B cell (primary cell): ENCODE measurements around the gene CDC42BPB. TPM values are rescaled to one million over a fixed set of nuclear protein-coding genes. Genes with fewer than 3 reads are reported as not detected.

Experiments used
- ATAC-seq: fragments of 200-7000 bp; cut with Tn5 transposase; one replicate; pipeline ENCODE4 v1.10.0; 2021; ENCODE audit warnings: low read depth, mild to moderate bottlenecking, moderate number of reproducible peaks, moderate library complexity
- CTCF ChIA-PET: fragments of 350-600 bp; sonication (Branson Sonifier 250); formaldehyde crosslinking; loops from one replicate; lab custom pipeline; 2021; ENCODE audit warnings: antibody characterized with exemption, inconsistent platforms; lab: Charles Lee
- POLR2A ChIA-PET: fragments of 350-600 bp; sonication (Branson Sonifier 250); formaldehyde crosslinking; loops from one replicate; lab custom pipeline; 2021; ENCODE audit warnings: antibody characterized with exemption; lab: Charles Lee
- DNase-seq: peaks from one replicate; pipeline ENCODE4 v3.0.0; 2013
- H2AFZ ChIP-seq: 2 replicates; pipeline ENCODE4 v1.6.1; 2012; ENCODE audit warnings: mild to moderate bottlenecking, low read depth, low read length; ENCODE audit not compliant: insufficient read depth, poor library complexity, severe bottlenecking
- H3K27ac ChIP-seq, 2 donors: 1 replicate in 1 of 2; 2 replicates in 1 of 2; pipeline ENCODE4 v1.5.1; 2012 to 2013; ENCODE audit warnings: low read length in 2 of 2, mild to moderate bottlenecking in 2 of 2, moderate library complexity in 1 of 2
- H3K27me3 ChIP-seq, 4 experiments: fragments of 200-600 bp in 1 of 4; sonication (generic) in 1 of 4; replicated peaks in 1 of 4; 1 replicate in 2 of 4; 2 replicates in 2 of 4; pipeline versions ENCODE4 v1.6.1 to v1.7.0; 2013 to 2016; ENCODE audit warnings: low read length in 3 of 4, mild to moderate bottlenecking in 2 of 4, mixed read lengths in 1 of 4, moderate library complexity in 1 of 4; ENCODE audit not compliant: insufficient read depth in 4 of 4, control insufficient read depth in 3 of 4; ENCODE audit errors: control extremely low read depth in 1 of 4
- H3K36me3 ChIP-seq, 2 experiments: replicated peaks in 1 of 2; 1 replicate in 1 of 2; 2 replicates in 1 of 2; pipeline versions ENCODE4 v1.6.1 to v1.7.1; 2013; ENCODE audit warnings: low read length in 1 of 2; ENCODE audit not compliant: insufficient read depth in 2 of 2, control insufficient read depth in 1 of 2; ENCODE audit errors: control extremely low read depth in 1 of 2, extremely low read depth in 1 of 2
- H3K4me1 ChIP-seq, 2 donors: fragments of 200-600 bp in 1 of 2; sonication (generic) in 1 of 2; 1 replicate in 1 of 2; 2 replicates in 1 of 2; pipeline versions ENCODE4 v1.5.1 to v1.6.1; 2013 to 2017; ENCODE audit warnings: low read length in 2 of 2; ENCODE audit not compliant: control insufficient read depth in 2 of 2, insufficient read depth in 2 of 2
- H3K4me2 ChIP-seq: replicated peaks from 2 replicates; pipeline ENCODE3; 2012; ENCODE audit warnings: mild to moderate bottlenecking, low read depth, low read length; ENCODE audit not compliant: poor library complexity, severe bottlenecking
- H3K4me3 ChIP-seq, 5 experiments: fragments of 200-600 bp in 1 of 5; sonication (generic) in 1 of 5; 1 replicate in 3 of 5; 2 replicates in 2 of 5; pipeline versions ENCODE4 v1.5.1 to v1.7.0; 2011 to 2016; ENCODE audit warnings: low read length in 4 of 5, mild to moderate bottlenecking in 4 of 5, low read depth in 2 of 5, control low read depth in 1 of 5, moderate library complexity in 1 of 5; ENCODE audit not compliant: insufficient read depth in 1 of 5; ENCODE audit errors: control extremely low read depth in 1 of 5, extremely low read depth in 1 of 5
- H3K79me2 ChIP-seq: fragments of 200-600 bp; sonication (generic); one replicate; pipeline ENCODE4 v1.6.0; 2016; ENCODE audit warnings: low read length; ENCODE audit not compliant: control insufficient read depth, insufficient read depth
- H3K9ac ChIP-seq: fragments of 200-600 bp; sonication (generic); 2 replicates; pipeline ENCODE4 v1.6.1; 2017; ENCODE audit warnings: mild to moderate bottlenecking, low read length, moderate library complexity
- H3K9me3 ChIP-seq, 3 donors: one replicate each; pipeline versions ENCODE4 v1.6.1 to v1.7.1; 2013; ENCODE audit warnings: low read length in 2 of 3; ENCODE audit not compliant: control insufficient read depth in 2 of 3, insufficient read depth in 1 of 3; ENCODE audit errors: control extremely low read depth in 1 of 3
- H4K20me1 ChIP-seq: 2 replicates; pipeline ENCODE4 v1.6.0; 2012; ENCODE audit warnings: mild to moderate bottlenecking, low read length; ENCODE audit not compliant: insufficient read depth, control insufficient read depth, poor library complexity, severe bottlenecking
- H3K27ac Mint-ChIP-seq: one replicate; pipeline ENCODE4 v1.8.0; 2021; ENCODE audit warnings: mixed read lengths
- H3K27me3 Mint-ChIP-seq: one replicate; pipeline ENCODE4 v1.8.0; 2021; ENCODE audit warnings: mixed read lengths
- H3K4me1 Mint-ChIP-seq: one replicate; pipeline ENCODE4 v1.8.0; 2021; ENCODE audit warnings: mixed read lengths
- H3K4me3 Mint-ChIP-seq: one replicate; pipeline ENCODE4 v1.8.0; 2021; ENCODE audit warnings: mixed read lengths
- H3K9me3 Mint-ChIP-seq: one replicate; pipeline ENCODE4 v1.8.0; 2022; ENCODE audit warnings: mixed read lengths; ENCODE audit not compliant: insufficient read depth
- CTCF ChIP-seq: fragments of 200-600 bp; IDR thresholded peaks from one replicate; pipeline ENCODE4 v1.8.0; 2022; ENCODE audit warnings: antibody characterized with exemption, mild to moderate bottlenecking
- EZH2 ChIP-seq: IDR thresholded peaks from 2 replicates; pipeline ENCODE4 v1.6.1; 2012; ENCODE audit warnings: borderline replicate concordance, low read depth, mild to moderate bottlenecking, moderate library complexity, low read length; ENCODE audit not compliant: insufficient read depth, poor library complexity, severe bottlenecking
- WGBS: methylation state at CpG from one replicate; pipeline ENCODE4 v1.1.5; 2013; ENCODE audit warnings: missing lambda C conversion rate; ENCODE audit not compliant: insufficient coverage; 5-methylcytosine and 5-hydroxymethylcytosine counted together
- intact Hi-C: fragments of 100-400 bp; cut with micrococcal nuclease; formaldehyde crosslinking; loops from one replicate; pipeline ENCODE4 v1.10.0; 2022
- polyA plus RNA-seq: library from polyadenylated mRNA; depleted of rRNA; stranded (reverse); fragments of >200 nt; gene quantifications from 2 replicates; pipeline ENCODE4 v1.2.3, GENCODE V29; 2012
- total RNA-seq, 2 donors: library from RNA; stranded (reverse); fragments of 120-200 nt in 1 of 2; gene quantifications; 1 replicate in 1 of 2; 2 replicates in 1 of 2; pipeline versions ENCODE4 v1.2.3 to v1.2.4, GENCODE V29; 2013 to 2022

CDC42BPB gene
- total and polyA plus RNA-seq, 2 donors (not counting 1 experiment from before 2014, with no cell fraction given), result 23.9 to 52.5 TPM

DNA sequence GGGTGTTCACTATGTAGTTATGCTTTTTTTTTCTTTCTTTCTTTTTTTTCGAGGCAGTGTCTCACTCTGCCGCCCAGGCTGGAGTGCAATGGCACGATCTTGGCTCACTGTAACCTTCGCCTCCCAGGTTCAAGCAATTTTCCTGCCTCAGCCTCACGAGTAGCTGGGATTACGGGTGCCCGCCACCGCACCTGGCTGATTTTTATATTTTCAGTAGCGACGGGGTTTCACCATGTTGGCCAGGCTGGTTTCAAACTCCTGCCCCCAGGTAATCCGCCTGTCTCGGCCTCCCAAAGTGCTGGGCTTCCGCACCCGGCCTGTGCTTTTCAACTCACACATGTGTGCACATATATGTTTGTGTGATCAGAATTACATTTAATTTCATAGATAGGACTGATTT lies 173.8 kb downstream of the CDC42BPB start:
- DNase-seq, result no peak
- H3K4me2 ChIP-seq, result no peak overlapping the region
- no peak overlapping the region for H3K9ac ChIP-seq
- H3K4me3 Mint-ChIP-seq, result no peak overlapping the region
- 97% methylated on average over 9 of the region's 14 CpGs for WGBS
- ATAC-seq, result no peak
- intact Hi-C loops, result no loop called here
- H3K4me1 ChIP-seq, result no peaks in the 10 kb centered on the region
- ChIA-PET POLR2A (no interaction called here), CTCF (no interaction called here)
- peaks cover 11% of the 10 kb centered on the region for H3K79me2 ChIP-seq
- no peaks in the 10 kb centered on the region for H3K4me1 Mint-ChIP-seq
- no peak overlapping the region for H3K27ac Mint-ChIP-seq
- TF ChIP-seq EZH2, result no peak
- TF ChIP-seq CTCF, result no peak
- no peaks in the 10 kb centered on the region for H3K9me3 Mint-ChIP-seq
- H3K4me3 ChIP-seq, result no peak overlapping the region
- peaks cover 0 to 65% of the 10 kb centered on the region in 2 experiments for H3K36me3 ChIP-seq
- peaks cover 8% of the 10 kb centered on the region for H4K20me1 ChIP-seq
- no peak overlapping the region for H2AFZ ChIP-seq
- H3K9me3 ChIP-seq, result no peaks in the 10 kb centered on the region
- no peaks in the 10 kb centered on the region for H3K27me3 ChIP-seq
- no peaks in the 10 kb centered on the region for H3K27me3 Mint-ChIP-seq
- no peak overlapping the region for H3K27ac ChIP-seq

- Mint-ChIP-seq H3K9me3 (no peaks in the 10 kb centered on the region), H3K4me3 (no peak overlapping the region), H3K4me1 (no peaks in the 10 kb centered on the region), H3K27me3 (no peaks in the 10 kb centered on the region), H3K27ac (no peak overlapping the region)
- Histone ChIP-seq H3K4me2 (no peak overlapping the region), H3K27ac (peak overlapping the region in 1 of 2 donors; percentile 13), H4K20me1 (peaks cover 9% of the 10 kb centered on the region), H3K79me2 (peaks cover 12% of the 10 kb centered on the region), H3K9me3 (no peaks in the 10 kb centered on the region), H3K36me3 (peaks cover 0 to 65% of the 10 kb centered on the region in 2 experiments), H3K27me3 (no peaks in the 10 kb centered on the region), H3K4me3 (no peak overlapping the region), H2AFZ (no peak overlapping the region), H3K4me1 (no peaks in the 10 kb centered on the region), H3K9ac (no peak overlapping the region)
- ATAC-seq (no peak), DNase-seq (no peak)
- CTCF ChIA-PET, result interaction anchor here (0.6 kb wide), 1 partner anchor 163 kb away, joined by 4 read pairs; no protein-coding TSS in a partner anchor
- WGBS, result 89% methylated on average over 2 of the region's 5 CpGs
- intact Hi-C loops, result no loop called here
- no peak for TF ChIP-seq CTCF
- no peak for TF ChIP-seq EZH2
- POLR2A ChIA-PET, result no interaction called here
Measured at GRCh38 chr14:102883089-102883541, 174.2 kb downstream of the CDC42BPB start.

Other genes with a start within 250 kb of the CDC42BPB start
- gene AMN, start 134.9 kb downstream of the CDC42BPB start, total RNA-seq, result 10.6 and 11.5 TPM in 2 replicates
- gene AMN, start 134.9 kb downstream of the CDC42BPB start, polyA plus RNA-seq, result 9.2 and 15.0 TPM in 2 replicates
- gene LBHD2, start 26.7 kb upstream of the CDC42BPB start, total RNA-seq, result not detected in 2 replicates
- gene LBHD2, start 26.7 kb upstream of the CDC42BPB start, polyA plus RNA-seq, result not detected in 2 replicates
- gene EXOC3L4, start 37.2 kb upstream of the CDC42BPB start, total RNA-seq, result not detected in 2 replicates
- gene EXOC3L4, start 37.2 kb upstream of the CDC42BPB start, polyA plus RNA-seq, result not detected in 2 replicates
- gene TNFAIP2, start 65.9 kb upstream of the CDC42BPB start, total RNA-seq, result 1.5 and 1.9 TPM in 2 replicates
- 9.0 and 11.8 TPM in 2 replicates for gene TNFAIP2, start 65.9 kb upstream of the CDC42BPB start, polyA plus RNA-seq